ENCODE results near the gene ETV4. TPM values are rescaled to one million over a fixed set of nuclear protein-coding genes. Genes with fewer than 3 reads are reported as not detected.

Gene ETV4
- total RNA-seq, 1 experiment from 2014 or later: 85.6 TPM

DNA sequence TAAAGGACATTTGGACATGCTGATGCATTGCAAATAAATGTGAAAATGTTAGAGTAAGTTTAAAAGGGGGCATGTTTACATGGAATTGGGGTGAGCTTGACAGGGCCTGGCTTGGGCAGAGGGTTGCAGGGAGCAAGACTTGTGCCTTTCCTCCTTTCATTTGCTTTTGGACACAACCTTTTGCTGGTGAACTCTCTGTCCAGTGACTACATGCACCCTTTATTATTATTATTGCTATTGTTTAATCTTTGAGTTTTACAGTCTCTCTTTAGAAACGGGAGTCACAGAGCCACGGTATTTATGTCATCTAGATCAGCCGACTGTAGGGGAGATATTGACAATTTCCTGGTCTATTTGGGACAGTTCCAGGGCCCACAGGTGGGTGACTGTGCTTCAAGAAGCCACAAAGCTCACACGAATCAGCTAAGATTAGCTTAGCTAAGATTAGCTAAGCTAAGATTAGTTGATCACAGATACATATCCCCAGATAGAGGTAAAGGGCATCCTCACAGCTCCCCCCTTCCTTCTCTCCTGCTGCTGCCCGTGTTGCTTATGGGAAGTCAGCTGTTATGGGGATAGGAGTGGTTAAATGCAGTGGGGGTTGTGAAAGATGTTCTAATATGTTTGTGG, 28.9 kb upstream of the ETV4 start:
- no peaks in the 10 kb centered on the region for H3K9me3 Mint-ChIP-seq (ENCODE audit: low read depth, unreplicated experiment)
- peaks cover 36% of the 10 kb centered on the region for H3K4me1 Mint-ChIP-seq (ENCODE audit: low read depth, unreplicated experiment)
- no peak for DNase-seq
- intact Hi-C loops (cut with micrococcal nuclease; ENCODE audit: unreplicated experiment): loop anchor here (2.0 kb wide), 1 partner anchor 54 kb away; no protein-coding TSS in a partner anchor
- no peak overlapping the region for H3K27ac Mint-ChIP-seq (ENCODE audit: unreplicated experiment)
- CTCF ChIA-PET: interaction anchor here (0.7 to 7.3 kb wide), 6 partner anchors 13 to 100 kb away, joined by 3 to 109 read pairs (median 4); partner anchors contain the start of genes DHX8 and ETV4
- TF ChIP-seq, protein P1, sequence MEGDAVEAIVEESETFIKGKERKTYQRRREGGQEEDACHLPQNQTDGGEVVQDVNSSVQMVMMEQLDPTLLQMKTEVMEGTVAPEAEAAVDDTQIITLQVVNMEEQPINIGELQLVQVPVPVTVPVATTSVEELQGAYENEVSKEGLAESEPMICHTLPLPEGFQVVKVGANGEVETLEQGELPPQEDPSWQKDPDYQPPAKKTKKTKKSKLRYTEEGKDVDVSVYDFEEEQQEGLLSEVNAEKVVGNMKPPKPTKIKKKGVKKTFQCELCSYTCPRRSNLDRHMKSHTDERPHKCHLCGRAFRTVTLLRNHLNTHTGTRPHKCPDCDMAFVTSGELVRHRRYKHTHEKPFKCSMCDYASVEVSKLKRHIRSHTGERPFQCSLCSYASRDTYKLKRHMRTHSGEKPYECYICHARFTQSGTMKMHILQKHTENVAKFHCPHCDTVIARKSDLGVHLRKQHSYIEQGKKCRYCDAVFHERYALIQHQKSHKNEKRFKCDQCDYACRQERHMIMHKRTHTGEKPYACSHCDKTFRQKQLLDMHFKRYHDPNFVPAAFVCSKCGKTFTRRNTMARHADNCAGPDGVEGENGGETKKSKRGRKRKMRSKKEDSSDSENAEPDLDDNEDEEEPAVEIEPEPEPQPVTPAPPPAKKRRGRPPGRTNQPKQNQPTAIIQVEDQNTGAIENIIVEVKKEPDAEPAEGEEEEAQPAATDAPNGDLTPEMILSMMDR (IDR thresholded peaks at IDR 0.05; ENCODE audit: unreplicated experiment): no peak
- no TSS peak for BruUV-seq (replicated peaks)
- H3K36me3 Mint-ChIP-seq (ENCODE audit: insufficient read depth, unreplicated experiment): no peaks in the 10 kb centered on the region
- no peaks in the 10 kb centered on the region for H3K27me3 Mint-ChIP-seq (ENCODE audit: unreplicated experiment)
- no peak overlapping the region for H3K4me3 Mint-ChIP-seq (ENCODE audit: low read depth, unreplicated experiment)

DNA sequence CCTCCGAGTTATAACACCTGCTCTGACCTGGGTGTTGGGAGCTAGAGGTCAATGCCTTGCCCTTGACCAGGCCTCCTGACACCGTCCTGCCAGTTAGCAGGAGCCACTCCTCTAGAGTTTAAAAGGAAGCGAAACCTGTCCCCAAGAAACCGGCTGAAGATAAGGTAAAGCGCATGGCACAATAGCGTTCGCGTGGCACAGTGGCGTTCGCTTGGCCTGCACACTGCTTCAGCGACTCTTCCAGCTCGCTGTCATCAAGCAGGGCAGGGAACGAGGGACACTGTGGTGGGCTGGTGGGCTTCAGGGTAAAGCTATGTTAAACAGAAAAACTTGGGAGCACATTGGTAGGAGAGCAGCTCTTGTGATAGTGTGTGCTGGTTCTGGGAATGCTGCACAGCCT, 28.2 kb upstream of the ETV4 start:
- H3K9me3 Mint-ChIP-seq (ENCODE audit: low read depth, unreplicated experiment): no peaks in the 10 kb centered on the region
- H3K36me3 Mint-ChIP-seq (ENCODE audit: insufficient read depth, unreplicated experiment): no peaks in the 10 kb centered on the region
- DNase-seq: no peak
- intact Hi-C loops (cut with micrococcal nuclease; ENCODE audit: unreplicated experiment): loop anchor here (2.0 kb wide), 1 partner anchor 54 kb away; no protein-coding TSS in a partner anchor
- no peak overlapping the region for H3K27ac Mint-ChIP-seq (ENCODE audit: unreplicated experiment)
- no peak overlapping the region for H3K4me3 Mint-ChIP-seq (ENCODE audit: low read depth, unreplicated experiment)
- CTCF ChIA-PET: interaction anchor here (1.1 to 7.3 kb wide), 4 partner anchors 28 to 98 kb away, joined by 3 to 109 read pairs (median 4); partner anchors contain the start of genes DHX8 and ETV4
- H3K4me1 Mint-ChIP-seq (ENCODE audit: low read depth, unreplicated experiment): peaks cover 30% of the 10 kb centered on the region
- TF ChIP-seq, protein P1 (IDR thresholded peaks at IDR 0.05; ENCODE audit: unreplicated experiment): no peak
- no TSS peak for BruUV-seq (replicated peaks)
- H3K27me3 Mint-ChIP-seq (ENCODE audit: unreplicated experiment): no peaks in the 10 kb centered on the region

GRCh38 chr17:43573579-43574321, 27.6 kb upstream of the ETV4 start:
- H3K9me3 Mint-ChIP-seq (ENCODE audit: low read depth, unreplicated experiment): no peaks in the 10 kb centered on the region
- BruUV-seq (replicated peaks): no TSS peak
- peaks cover 24% of the 10 kb centered on the region for H3K4me1 Mint-ChIP-seq (ENCODE audit: low read depth, unreplicated experiment)
- intact Hi-C loops (cut with micrococcal nuclease; ENCODE audit: unreplicated experiment): loop anchor here (2.0 kb wide), 1 partner anchor 53 kb away; no protein-coding TSS in a partner anchor
- TF ChIP-seq, protein P1 (IDR thresholded peaks at IDR 0.05; ENCODE audit: unreplicated experiment): no peak
- no peak overlapping the region for H3K4me3 Mint-ChIP-seq (ENCODE audit: low read depth, unreplicated experiment)
- H3K36me3 Mint-ChIP-seq (ENCODE audit: insufficient read depth, unreplicated experiment): no peaks in the 10 kb centered on the region
- no peak overlapping the region for H3K27ac Mint-ChIP-seq (ENCODE audit: unreplicated experiment)
- DNase-seq: no peak
- CTCF ChIA-PET: interaction anchor here (0.6 to 7.3 kb wide), 7 partner anchors 27 to 99 kb away, joined by 3 to 109 read pairs (median 4); partner anchors contain the start of genes DHX8 and ETV4
- no peaks in the 10 kb centered on the region for H3K27me3 Mint-ChIP-seq (ENCODE audit: unreplicated experiment)

GRCh38 chr17:43572368-43572980, 26.3 kb upstream of the ETV4 start:
- intact Hi-C loops (cut with micrococcal nuclease; ENCODE audit: unreplicated experiment): no loop called here
- CTCF ChIA-PET: interaction anchor here (0.7 kb wide), 1 partner anchor 100 kb away, joined by 3 read pairs; no protein-coding TSS in a partner anchor

More at GRCh38 chr17:43572368-43572980, 26.3 kb upstream of the ETV4 start:
- no peak overlapping the region for H3K27ac Mint-ChIP-seq (ENCODE audit: unreplicated experiment)
- TF ChIP-seq, protein P1 (IDR thresholded peaks at IDR 0.05; ENCODE audit: unreplicated experiment): no peak
- no peak overlapping the region for H3K4me3 Mint-ChIP-seq (ENCODE audit: low read depth, unreplicated experiment)
- H3K9me3 Mint-ChIP-seq (ENCODE audit: low read depth, unreplicated experiment): no peaks in the 10 kb centered on the region
- DNase-seq: no peak
- H3K4me1 Mint-ChIP-seq (ENCODE audit: low read depth, unreplicated experiment): peaks cover 13% of the 10 kb centered on the region
- no peaks in the 10 kb centered on the region for H3K36me3 Mint-ChIP-seq (ENCODE audit: insufficient read depth, unreplicated experiment)
- no peaks in the 10 kb centered on the region for H3K27me3 Mint-ChIP-seq (ENCODE audit: unreplicated experiment)
- no TSS peak for BruUV-seq (replicated peaks)
